PC-3 (cell line): ENCODE data around the gene OR2A5.

ENCODE experiments used
- EZH2 ChIP-seq: fragments of 300-600 bp; sonication (generic); IDR thresholded peaks from one replicate; pipeline ENCODE4 v1.6.1; 2017; ENCODE audit warnings: antibody characterized with exemption, mild to moderate bottlenecking, low read length; ENCODE audit not compliant: unreplicated experiment
- TF ChIP-seq, protein P1 (sequence below): fragments of 300-600 bp; sonication (generic); conservative IDR thresholded peaks from 2 replicates; pipeline ENCODE4 v1.5.1; 2017; ENCODE audit warnings: antibody characterized with exemption, low read depth, mild to moderate bottlenecking, low read length

DNA sequence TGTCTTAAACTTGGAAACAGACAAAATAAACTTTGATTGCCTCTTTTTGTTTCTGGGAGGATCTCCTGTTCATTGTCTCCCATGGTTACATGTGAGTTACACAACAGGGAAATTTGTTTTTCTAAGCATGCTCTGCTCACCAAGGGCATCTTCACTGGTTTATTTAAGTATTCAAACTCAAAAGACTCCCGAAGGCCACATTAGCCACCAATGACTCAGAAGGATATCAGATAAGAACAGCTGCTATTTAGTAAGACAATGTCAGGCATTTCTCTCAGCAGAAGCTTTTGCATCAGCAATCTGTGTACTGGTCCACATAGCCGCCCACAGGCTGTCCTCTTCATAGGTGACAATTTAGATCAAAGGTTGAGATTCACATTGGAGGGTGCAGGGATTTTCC, 29.3 kb upstream of the OR2A5 start:
- no peak for TF ChIP-seq EZH2
- TF ChIP-seq, protein P1, sequence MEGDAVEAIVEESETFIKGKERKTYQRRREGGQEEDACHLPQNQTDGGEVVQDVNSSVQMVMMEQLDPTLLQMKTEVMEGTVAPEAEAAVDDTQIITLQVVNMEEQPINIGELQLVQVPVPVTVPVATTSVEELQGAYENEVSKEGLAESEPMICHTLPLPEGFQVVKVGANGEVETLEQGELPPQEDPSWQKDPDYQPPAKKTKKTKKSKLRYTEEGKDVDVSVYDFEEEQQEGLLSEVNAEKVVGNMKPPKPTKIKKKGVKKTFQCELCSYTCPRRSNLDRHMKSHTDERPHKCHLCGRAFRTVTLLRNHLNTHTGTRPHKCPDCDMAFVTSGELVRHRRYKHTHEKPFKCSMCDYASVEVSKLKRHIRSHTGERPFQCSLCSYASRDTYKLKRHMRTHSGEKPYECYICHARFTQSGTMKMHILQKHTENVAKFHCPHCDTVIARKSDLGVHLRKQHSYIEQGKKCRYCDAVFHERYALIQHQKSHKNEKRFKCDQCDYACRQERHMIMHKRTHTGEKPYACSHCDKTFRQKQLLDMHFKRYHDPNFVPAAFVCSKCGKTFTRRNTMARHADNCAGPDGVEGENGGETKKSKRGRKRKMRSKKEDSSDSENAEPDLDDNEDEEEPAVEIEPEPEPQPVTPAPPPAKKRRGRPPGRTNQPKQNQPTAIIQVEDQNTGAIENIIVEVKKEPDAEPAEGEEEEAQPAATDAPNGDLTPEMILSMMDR, result no peak
